GM12878 (cell line): ENCODE results near the gene MITD1. TPM values are rescaled to one million over a fixed set of nuclear protein-coding genes. Genes with fewer than 3 reads are reported as not detected.
A peak's percentile ranks its signal among the peaks of the same experiment; 100 is the strongest.

ENCODE experiments used
- ATF7 ChIP-seq: fragments of 450-650 bp; IDR thresholded peaks from 2 replicates; pipeline ENCODE4 v1.6.1; 2016; ENCODE audit warnings: low read depth, mild to moderate bottlenecking
- BMI1 ChIP-seq: fragments of 450-650 bp; IDR thresholded peaks from 2 replicates; pipeline ENCODE4 v1.6.1; 2016; ENCODE audit warnings: mild to moderate bottlenecking, moderate library complexity, borderline replicate concordance
- CBFB ChIP-seq: IDR thresholded peaks from 2 replicates; pipeline ENCODE4 v1.6.1; 2016; ENCODE audit warnings: antibody characterized with exemption, low read depth
- E2F4 ChIP-seq: IDR thresholded peaks from 2 replicates; pipeline ENCODE4 v1.6.1; 2012; ENCODE audit warnings: low read depth, low read length, improper control_type of control experiment
- ELK1 ChIP-seq: IDR thresholded peaks from 2 replicates; pipeline ENCODE4 v1.6.1; 2012; ENCODE audit warnings: low read depth, low read length, improper control_type of control experiment
- EP300 ChIP-seq, 2 experiments: fragments of 150-350 bp in 1 of 2; IDR thresholded peaks; 2 replicates each; pipeline ENCODE4 v1.6.1; 2011 to 2012; ENCODE audit warnings: low read depth in 2 of 2, low read length in 2 of 2, borderline replicate concordance in 1 of 2, improper control_type of control experiment in 1 of 2, inconsistent platforms in 1 of 2; ENCODE audit not compliant: control insufficient read depth in 1 of 2
- HCFC1 ChIP-seq: fragments of 150-350 bp; IDR thresholded peaks from 2 replicates; pipeline ENCODE4 v1.6.1; 2014; ENCODE audit warnings: low read length
- KDM1A ChIP-seq: fragments of 200-600 bp; sonication (generic); IDR thresholded peaks from 2 replicates; pipeline ENCODE4 v1.6.1; 2016; ENCODE audit warnings: borderline replicate concordance
- MLLT1 ChIP-seq: fragments of 450-650 bp; IDR thresholded peaks from 2 replicates; pipeline ENCODE4 v1.6.1; 2016; ENCODE audit warnings: mild to moderate bottlenecking
- MTA2 ChIP-seq: fragments of 450-650 bp; IDR thresholded peaks from 2 replicates; pipeline ENCODE4 v1.6.1; 2016; ENCODE audit warnings: low read depth, mild to moderate bottlenecking, moderate library complexity
- MXI1 ChIP-seq: fragments of 150-350 bp; IDR thresholded peaks from 2 replicates; pipeline ENCODE4 v1.6.1; 2011; ENCODE audit warnings: low read depth, mild to moderate bottlenecking, inconsistent platforms, low read length, improper control_type of control experiment
- MYC ChIP-seq: IDR thresholded peaks from 2 replicates; pipeline ENCODE4 v1.6.1; 2011; ENCODE audit warnings: mild to moderate bottlenecking, low read length, moderate library complexity, inconsistent platforms; ENCODE audit not compliant: insufficient read depth, insufficient replicate concordance, insufficient read length, severe bottlenecking
- POU2F2 ChIP-seq: IDR thresholded peaks from 3 replicates; pipeline ENCODE4 v1.6.1; 2011; ENCODE audit warnings: low read depth, mild to moderate bottlenecking, low read length, borderline replicate concordance
- RELA ChIP-seq: fragments of 450-650 bp; IDR thresholded peaks from 2 replicates; pipeline ENCODE4 v1.8.0; 2014; ENCODE audit warnings: borderline replicate concordance; ENCODE audit not compliant: partially characterized antibody
- RFX5 ChIP-seq: IDR thresholded peaks from 2 replicates; pipeline ENCODE4 v1.6.1; 2011; ENCODE audit warnings: low read depth, low read length, improper control_type of control experiment
- RUNX3 ChIP-seq: IDR thresholded peaks from 2 replicates; pipeline ENCODE4 v1.6.1; 2012; ENCODE audit warnings: low read length, inconsistent platforms
- SIN3A ChIP-seq: IDR thresholded peaks from 2 replicates; pipeline ENCODE4 v1.6.1; 2012; ENCODE audit warnings: low read depth, low read length, improper control_type of control experiment
- SMAD5 ChIP-seq: IDR thresholded peaks from 2 replicates; pipeline ENCODE4 v1.6.1; 2016; ENCODE audit warnings: antibody characterized with exemption, low read depth
- SREBF1 ChIP-seq: IDR thresholded peaks from 2 replicates; pipeline ENCODE4 v1.6.1; 2012; ENCODE audit warnings: mild to moderate bottlenecking, low read length
- SUZ12 ChIP-seq: fragments of 200-600 bp; sonication (generic); IDR thresholded peaks from one replicate; pipeline ENCODE4 v1.6.1; 2018; ENCODE audit warnings: antibody characterized with exemption, mild to moderate bottlenecking; ENCODE audit not compliant: unreplicated experiment
- TCF12 ChIP-seq: IDR thresholded peaks from 2 replicates; pipeline ENCODE4 v1.6.1; 2011; ENCODE audit warnings: low read depth, mild to moderate bottlenecking, low read length
- ZBED1 ChIP-seq: IDR thresholded peaks from 2 replicates; pipeline ENCODE4 v1.6.1; 2016; ENCODE audit warnings: borderline replicate concordance
- ZBTB4 ChIP-seq: fragments of 450-650 bp; formaldehyde crosslinking; IDR thresholded peaks from 2 replicates; pipeline ENCODE4 v1.4.0; 2022; ENCODE audit warnings: mild to moderate bottlenecking, moderate library complexity
- ZZZ3 ChIP-seq: IDR thresholded peaks from 2 replicates; pipeline ENCODE4 v1.6.1; 2011; ENCODE audit warnings: low read depth; ENCODE audit not compliant: control insufficient read depth, insufficient read length
- polyA plus RNA-seq, 11 experiments: library from polyadenylated mRNA; depleted of rRNA in 4 of 11; unstranded in 6 of 11; stranded (reverse) in 5 of 11; fragments of >200 nt; fragmentation: Nextera tagmentation in 4 of 11; fragmentation: Illumina TruSeq in 1 of 11; extraction: Ambion mirVana in 4 of 11; extraction: Trizol in 1 of 11; gene quantifications; 1 replicate in 1 of 11; 2 replicates in 10 of 11; pipeline versions ENCODE4 v1.2.1 to v1.2.3, GENCODE V29; 2011 to 2016; ENCODE audit warnings: inconsistent platforms in 2 of 11, missing spikeins in 2 of 11, low read depth in 1 of 11
- total RNA-seq, 4 experiments: library from RNA; depleted of rRNA in 3 of 4; stranded (reverse); fragments of >200 nt in 3 of 4; fragmentation: Illumina TruSeq in 1 of 4; extraction: Trizol in 1 of 4; gene quantifications; 2 replicates each; pipeline versions ENCODE4 v1.2.1 to v1.2.3, GENCODE V29; 2013 to 2021

MITD1 gene
- total and polyA plus RNA-seq, 10 of the 15 experiments (the other 5 are each of a cell fraction or from before 2014, with no cell fraction given): 33.0 to 116 (median 63.5) TPM

GRCh38 chr2:99154643-99155536 lies 26.0 kb downstream of the MITD1 start, which contains the start of the genes LIPT1 and TSGA10 (continued):
- TF ChIP-seq RFX5 (no peak), SIN3A (peak; percentile 51; the same call in 1 of the 2 replicates), EP300 (IDR thresholded peaks at IDR 0.05; ENCODE audit: borderline replicate concordance in 1 of 2, control insufficient read depth in 1 of 2, low read depth in 2 of 2, low read length in 2 of 2) (peak; percentile 32 to 55; a peak in 2 of 4 replicates), RUNX3 (peak; percentile 95), E2F4 (no peak), KDM1A (no peak), TCF12 (peak; percentile 77; the same call in 1 of the 2 replicates), SUZ12 (no peak), CBFB (peak; percentile 94), POU2F2 (peak; percentile 78; the same call in 1 of the 3 replicates), SMAD5 (peak; percentile 62; the same call in 1 of the 2 replicates), SREBF1 (no peak), MTA2 (peak; percentile 78), BMI1 (no peak), ZBED1 (no peak), MYC (no peak), MXI1 (no peak; the same call in none of the 2 replicates), MLLT1 (peak; percentile 85), ATF7 (peak; percentile 90), ZBTB4 (CRISPR knock-in tag) (no peak), ELK1 (no peak; the same call in 1 of the 2 replicates), ZZZ3 (no peak), HCFC1 (no peak; the same call in 1 of the 2 replicates), RELA (peak; percentile 45)
